NB4 (cell line): ENCODE measurements around the gene FAM78B.

Experiments used
- CTCF ChIP-seq: IDR thresholded peaks from one replicate; pipeline ENCODE4 v1.5.1; 2012; ENCODE audit warnings: low read depth, low read length
- MYC ChIP-seq: IDR thresholded peaks from 2 replicates; pipeline ENCODE4 v1.6.1; 2011; ENCODE audit warnings: low read depth, low read length
- POLR2A ChIP-seq: IDR thresholded peaks from 2 replicates; pipeline ENCODE4 v1.6.1; 2011; ENCODE audit warnings: mild to moderate bottlenecking; ENCODE audit not compliant: insufficient read length; ENCODE audit errors: extremely low read depth

GRCh38 chr1:166032572-166033371 is 134.0 kb downstream of the FAM78B start:
- TF ChIP-seq CTCF (no peak), MYC (no peak), POLR2A (no peak)
